HEK293 (cell line): ENCODE data around the gene ATP2A2.

ENCODE experiments used
- BCL11A ChIP-seq: fragments of 450-650 bp; formaldehyde crosslinking; IDR thresholded peaks from 2 replicates; pipeline ENCODE4 v1.5.1; 2016; ENCODE audit warnings: low read depth, missing biosample characterization, missing genetic modification characterization
- CTCF ChIP-seq: fragments of 450-650 bp; formaldehyde crosslinking; IDR thresholded peaks from 2 replicates; pipeline ENCODE4 v1.5.1; 2016; ENCODE audit warnings: missing biosample characterization, missing genetic modification characterization
- REST ChIP-seq: fragments of 450-650 bp; formaldehyde crosslinking; IDR thresholded peaks from 2 replicates; pipeline ENCODE4 v1.5.1; 2016; ENCODE audit warnings: missing biosample characterization, missing genetic modification characterization
- ZNF248 ChIP-seq: fragments of 450-650 bp; formaldehyde crosslinking; IDR thresholded peaks from 2 replicates; pipeline ENCODE4 v1.5.1; 2017; ENCODE audit warnings: missing biosample characterization, missing genetic modification characterization

- TF ChIP-seq REST (tag by site-specific recombination) (no peak; the same call in 1 of the 2 replicates), CTCF (tag by site-specific recombination) (no peak), BCL11A (tag by site-specific recombination) (no peak), ZNF248 (tag by site-specific recombination) (no peak)
These were observed 3.4 kb upstream of the ATP2A2 start for GRCh38 chr12:110277530-110278254.
